ENCODE data around the gene ZNF354C.
"Not testable (repeated sequence)": the region's sequence is repeated elsewhere in the genome, so short reads cannot be mapped to it uniquely, and the experiment has no call there.

DNA sequence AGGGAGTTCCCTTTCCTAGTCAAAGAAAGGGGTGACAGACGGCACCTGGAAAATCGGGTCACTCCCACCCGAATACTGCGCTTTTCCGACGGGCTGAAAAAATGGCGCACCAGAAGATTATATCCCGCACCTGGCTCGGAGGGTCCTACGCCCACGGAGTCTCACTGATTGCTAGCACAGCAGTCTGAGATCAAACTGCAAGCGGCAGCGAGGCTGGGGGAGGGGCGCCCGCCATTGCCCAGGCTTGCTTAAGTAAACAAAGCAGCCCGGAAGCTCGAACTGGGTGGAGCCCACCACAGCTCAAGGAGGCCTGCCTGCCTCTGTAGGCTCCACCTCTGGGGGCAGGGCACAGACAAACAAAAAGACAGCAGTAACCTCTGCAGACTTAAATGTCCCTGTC is 41.1 kb downstream of the ZNF354C start:
- not testable (repeated sequence) for TF ChIP-seq POLR2A (IDR thresholded peaks at IDR 0.05; ENCODE audit: extremely low read depth, insufficient read length); MYC (IDR thresholded peaks at IDR 0.05; ENCODE audit: low read depth, low read length)
- TF ChIP-seq, protein P1, sequence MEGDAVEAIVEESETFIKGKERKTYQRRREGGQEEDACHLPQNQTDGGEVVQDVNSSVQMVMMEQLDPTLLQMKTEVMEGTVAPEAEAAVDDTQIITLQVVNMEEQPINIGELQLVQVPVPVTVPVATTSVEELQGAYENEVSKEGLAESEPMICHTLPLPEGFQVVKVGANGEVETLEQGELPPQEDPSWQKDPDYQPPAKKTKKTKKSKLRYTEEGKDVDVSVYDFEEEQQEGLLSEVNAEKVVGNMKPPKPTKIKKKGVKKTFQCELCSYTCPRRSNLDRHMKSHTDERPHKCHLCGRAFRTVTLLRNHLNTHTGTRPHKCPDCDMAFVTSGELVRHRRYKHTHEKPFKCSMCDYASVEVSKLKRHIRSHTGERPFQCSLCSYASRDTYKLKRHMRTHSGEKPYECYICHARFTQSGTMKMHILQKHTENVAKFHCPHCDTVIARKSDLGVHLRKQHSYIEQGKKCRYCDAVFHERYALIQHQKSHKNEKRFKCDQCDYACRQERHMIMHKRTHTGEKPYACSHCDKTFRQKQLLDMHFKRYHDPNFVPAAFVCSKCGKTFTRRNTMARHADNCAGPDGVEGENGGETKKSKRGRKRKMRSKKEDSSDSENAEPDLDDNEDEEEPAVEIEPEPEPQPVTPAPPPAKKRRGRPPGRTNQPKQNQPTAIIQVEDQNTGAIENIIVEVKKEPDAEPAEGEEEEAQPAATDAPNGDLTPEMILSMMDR (IDR thresholded peaks at IDR 0.05; ENCODE audit: low read depth, low read length) = not testable (repeated sequence)
- TF ChIP-seq, protein P2, sequence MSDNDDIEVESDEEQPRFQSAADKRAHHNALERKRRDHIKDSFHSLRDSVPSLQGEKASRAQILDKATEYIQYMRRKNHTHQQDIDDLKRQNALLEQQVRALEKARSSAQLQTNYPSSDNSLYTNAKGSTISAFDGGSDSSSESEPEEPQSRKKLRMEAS (IDR thresholded peaks at IDR 0.05; ENCODE audit: low read depth, low read length) = not testable (repeated sequence)

Measured in NB4 (cell line).